NCI-H345 treated with DMSO at 0.1 percent for 48 hours (cell line): Measurements from ENCODE around the gene CNTN5.

Source experiments
- DNase-seq: peaks from one replicate; lab custom pipeline; 2025; ENCODE audit not compliant: unreplicated experiment; lab: John Stamatoyannopoulos, UW

CNTN5 gene

DNA sequence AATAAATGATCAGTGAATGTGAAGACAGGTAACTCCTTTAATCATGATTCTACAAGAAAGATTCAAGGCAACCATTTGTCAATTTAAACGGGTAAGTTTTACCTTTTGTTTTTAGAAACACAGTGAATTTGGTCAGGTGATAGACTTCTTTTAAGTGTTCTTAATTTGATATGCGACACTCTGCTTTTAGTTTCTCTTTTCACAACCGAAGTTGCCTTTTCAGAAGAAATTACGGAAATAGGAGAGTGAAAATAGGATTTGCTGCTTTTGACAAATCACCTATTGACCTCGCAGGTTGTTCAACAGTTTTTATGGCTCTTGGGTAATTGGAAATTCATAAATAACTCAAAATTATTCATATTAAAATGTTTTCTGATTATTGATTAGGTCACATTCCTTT, 142.1 kb downstream of the CNTN5 start:
- no peak for DNase-seq

DNA sequence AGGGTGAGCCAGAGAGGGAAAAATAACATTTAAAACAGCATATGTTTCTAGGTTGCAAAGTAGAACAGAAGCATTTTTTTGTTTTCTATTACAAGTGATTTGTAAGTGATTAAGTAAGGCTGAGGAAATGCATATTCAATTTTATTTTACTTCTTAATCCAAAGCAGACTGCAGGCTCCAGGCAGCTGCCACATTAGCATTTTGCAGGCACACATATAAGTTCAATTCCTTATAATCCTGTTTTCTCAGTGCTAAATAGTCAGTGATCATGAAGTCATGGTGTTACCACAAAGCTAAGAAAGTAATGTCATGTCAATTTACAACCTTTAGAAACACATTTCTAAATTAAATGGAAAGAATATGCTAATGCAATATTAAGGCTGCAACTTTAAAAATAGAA, 149.8 kb downstream of the CNTN5 start:
- DNase-seq: no peak

DNA sequence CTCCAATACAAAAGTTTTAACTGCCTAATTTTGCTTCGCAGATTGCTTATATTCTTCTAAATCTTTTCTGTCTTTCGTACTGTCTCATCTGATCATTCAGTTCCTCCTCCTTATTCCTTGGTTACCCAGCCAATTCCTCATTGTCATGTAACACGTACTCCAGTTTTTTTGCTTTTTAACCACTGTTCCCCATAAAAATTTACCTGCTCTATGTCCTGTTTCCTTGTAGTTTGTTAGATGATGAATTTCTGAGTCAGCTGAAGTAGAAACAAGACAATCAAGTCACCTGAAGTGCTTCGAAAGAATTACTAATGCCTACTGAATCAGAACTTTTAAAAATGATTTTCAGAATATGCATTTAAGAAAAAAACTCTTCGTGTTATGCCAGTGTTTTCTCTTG, 150.6 kb downstream of the CNTN5 start:
- no peak for DNase-seq

- no peak for DNase-seq
Observed at GRCh38 chr11:99176430-99176829, 155.7 kb downstream of the CNTN5 start.

- no peak for DNase-seq
Observed at GRCh38 chr11:99177446-99177845, 156.7 kb downstream of the CNTN5 start.

- no peak for DNase-seq
Observed at GRCh38 chr11:99184146-99184545, 163.4 kb downstream of the CNTN5 start.

GRCh38 chr11:99188221-99188620, 167.5 kb downstream of the CNTN5 start:
- DNase-seq: no peak

GRCh38 chr11:99192716-99193115, 172.0 kb downstream of the CNTN5 start:
- no peak for DNase-seq

DNA sequence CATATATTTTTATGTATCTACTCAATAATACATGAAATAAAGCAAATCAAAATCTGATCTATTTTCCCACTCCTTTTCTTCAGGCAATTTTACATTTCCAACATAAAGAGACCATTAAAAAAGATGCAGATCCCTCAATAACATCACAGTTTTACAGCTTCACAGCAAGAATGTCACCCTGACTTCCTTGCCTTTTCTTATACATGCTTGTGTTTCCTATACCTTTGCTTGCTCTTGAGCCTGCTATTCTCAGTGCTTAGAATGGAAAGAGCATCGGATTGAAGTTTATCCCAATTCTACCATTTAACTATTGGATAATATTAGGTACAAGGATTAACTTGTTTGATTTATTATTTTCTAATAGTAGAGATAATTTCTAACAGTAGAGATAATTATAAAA, 176.7 kb downstream of the CNTN5 start:
- DNase-seq: no peak

GRCh38 chr11:99198215-99198614, 177.5 kb downstream of the CNTN5 start:
- DNase-seq: no peak

GRCh38 chr11:99199341-99199740, 178.6 kb downstream of the CNTN5 start:
- no peak for DNase-seq

- no peak for DNase-seq
Observed at GRCh38 chr11:99200720-99201119, 180.0 kb downstream of the CNTN5 start.

GRCh38 chr11:99208813-99209212, 188.1 kb downstream of the CNTN5 start:
- no peak for DNase-seq

DNA sequence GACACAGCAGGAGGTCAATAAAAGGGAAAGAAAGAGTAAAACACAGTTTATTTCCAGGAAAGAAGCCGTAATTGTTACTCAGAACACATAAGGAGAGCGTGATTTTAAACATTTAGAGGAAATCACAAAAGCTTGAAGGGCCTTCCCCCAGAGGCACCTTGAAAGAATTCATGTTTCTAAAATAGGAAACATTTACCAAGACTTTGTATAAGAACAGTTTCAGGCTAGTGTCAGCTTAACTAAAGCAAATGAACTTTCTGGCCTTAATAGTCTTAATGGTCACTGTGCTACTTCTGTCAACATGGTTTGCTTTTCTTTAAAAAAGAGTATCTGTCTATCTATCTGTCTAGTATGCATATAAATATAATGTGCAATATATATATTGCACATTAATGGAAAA, 208.8 kb downstream of the CNTN5 start:
- DNase-seq: no peak

- DNase-seq: no peak
Observed at GRCh38 chr11:99234534-99234933, 213.8 kb downstream of the CNTN5 start.

- DNase-seq: no peak
Observed at GRCh38 chr11:99238401-99238800, 217.7 kb downstream of the CNTN5 start.

GRCh38 chr11:99240192-99241030, 219.7 kb downstream of the CNTN5 start:
- no peak for DNase-seq

GRCh38 chr11:99241066-99241465, 220.3 kb downstream of the CNTN5 start:
- no peak for DNase-seq

DNA sequence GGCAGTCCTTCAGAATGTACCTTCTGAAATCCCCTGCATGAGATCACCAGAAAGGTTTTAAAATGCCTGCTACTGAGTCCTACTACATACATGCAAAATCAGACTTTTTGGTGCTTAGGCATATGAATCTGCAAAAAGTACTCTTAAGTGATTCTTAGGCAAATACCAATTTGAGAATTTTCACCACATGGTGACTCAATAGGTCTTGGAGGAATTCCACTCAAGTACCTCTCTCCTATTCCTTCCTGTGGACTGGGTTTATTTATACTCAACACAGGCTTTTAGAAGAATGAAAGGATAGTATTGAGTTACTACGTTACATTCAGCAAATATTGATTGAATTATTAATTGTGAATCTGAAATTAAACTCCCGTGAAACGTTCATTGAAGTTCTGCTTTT, 223.9 kb downstream of the CNTN5 start:
- no peak for DNase-seq

DNA sequence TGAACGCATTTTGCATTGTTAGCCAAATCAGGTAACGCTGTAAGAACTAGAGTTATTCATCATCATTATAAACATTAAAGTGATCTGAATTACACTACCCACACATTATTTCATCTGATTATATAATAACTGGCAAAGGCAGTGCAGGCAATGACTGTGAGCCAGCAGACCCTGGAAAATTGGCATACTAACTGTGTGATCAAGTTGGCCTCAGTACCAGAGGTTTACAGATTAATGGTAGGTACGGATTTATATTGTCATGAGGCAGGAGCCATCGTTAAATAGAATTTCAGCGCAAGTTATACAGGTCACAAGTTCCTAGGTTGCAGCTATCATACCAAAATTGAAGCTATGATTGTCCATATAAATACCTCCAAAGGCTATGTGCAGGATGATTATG, 225.4 kb downstream of the CNTN5 start:
- DNase-seq: no peak

DNA sequence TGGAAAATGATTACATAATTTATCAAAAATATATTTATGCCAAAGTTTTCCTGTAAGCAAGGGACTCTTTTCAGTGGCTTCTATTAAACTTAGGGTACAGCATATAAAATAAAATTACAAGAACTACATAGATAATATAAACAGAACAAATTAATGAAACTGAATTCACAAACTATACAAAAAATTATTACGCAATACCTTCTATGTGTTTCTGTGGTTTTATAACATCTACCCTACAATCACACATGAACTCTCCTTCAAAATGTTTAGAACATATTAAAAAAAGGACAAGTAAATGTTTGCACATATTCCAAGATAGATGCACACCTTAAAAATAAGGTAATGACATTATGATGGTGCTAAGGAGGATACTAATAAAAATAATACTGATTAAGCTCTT, 235.9 kb downstream of the CNTN5 start:
- no peak for DNase-seq

GRCh38 chr11:99257131-99257530, 236.4 kb downstream of the CNTN5 start:
- no peak for DNase-seq

DNA sequence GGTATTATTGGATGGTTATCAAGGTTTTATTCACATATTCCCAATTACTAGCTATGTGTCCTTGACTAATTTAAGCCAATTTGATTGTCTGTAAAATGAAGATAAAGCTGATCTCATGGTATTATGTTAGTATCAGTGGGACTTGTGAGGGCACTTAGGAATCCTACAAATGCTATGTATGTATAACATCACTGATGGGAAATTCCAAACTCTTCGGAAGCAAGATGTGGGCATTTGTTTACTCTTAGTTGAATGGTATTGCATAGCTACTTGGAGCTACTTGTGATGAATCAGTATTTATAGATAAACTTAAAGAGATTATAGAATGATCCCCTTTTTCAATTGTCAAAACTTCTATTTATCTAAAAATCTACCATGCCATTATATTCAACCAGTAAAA, 239.9 kb downstream of the CNTN5 start:
- DNase-seq: no peak
